Aorta (tissue), 5 donors: ENCODE results near the gene TTC39A. TPM values are rescaled to one million over a fixed set of nuclear protein-coding genes. Genes with fewer than 3 reads are reported as not detected.

ENCODE experiments used
- ATAC-seq: fragments of 200-7000 bp; cut with Tn5 transposase; one replicate; pipeline ENCODE4 v1.9.1; 2022; ENCODE audit warnings: moderate library complexity; ENCODE audit not compliant: low FRiP score
- DNase-seq, 2 donors: peaks; one replicate each; pipeline ENCODE4 v3.0.0-alpha.2; 2020
- H3K27ac ChIP-seq, 2 donors: one replicate each; pipeline ENCODE4 v1.5.1; 2013; ENCODE audit warnings: low read length in 2 of 2, mild to moderate bottlenecking in 2 of 2, moderate library complexity in 2 of 2, control low read depth in 1 of 2, inconsistent platforms in 1 of 2, low read depth in 1 of 2
- H3K27me3 ChIP-seq, 2 donors: one replicate each; pipeline ENCODE4 v1.6.1; 2013; ENCODE audit warnings: control low read depth in 1 of 2, low read length in 1 of 2, mild to moderate bottlenecking in 1 of 2, moderate library complexity in 1 of 2; ENCODE audit not compliant: insufficient read depth in 2 of 2, control insufficient read depth in 1 of 2
- H3K36me3 ChIP-seq, 2 donors: one replicate each; pipeline ENCODE4 v1.6.1; 2013; ENCODE audit warnings: control low read depth in 1 of 2, low read length in 1 of 2, mild to moderate bottlenecking in 1 of 2; ENCODE audit not compliant: insufficient read depth in 2 of 2, control insufficient read depth in 1 of 2
- H3K4me1 ChIP-seq, 2 donors: one replicate each; pipeline ENCODE4 v1.6.1; 2013; ENCODE audit warnings: low read length in 2 of 2, control low read depth in 1 of 2, mild to moderate bottlenecking in 1 of 2, moderate library complexity in 1 of 2; ENCODE audit not compliant: insufficient read depth in 2 of 2, control insufficient read depth in 1 of 2
- H3K4me3 ChIP-seq, 2 donors: one replicate each; pipeline ENCODE4 v1.5.1; 2013; ENCODE audit warnings: low read length in 2 of 2, control low read depth in 1 of 2, mild to moderate bottlenecking in 1 of 2
- H3K9me3 ChIP-seq: one replicate; pipeline ENCODE4 v1.6.1; 2013; ENCODE audit warnings: mild to moderate bottlenecking, low read length; ENCODE audit not compliant: control insufficient read depth
- WGBS, 2 donors: extraction: QIAGEN DNeasy Blood & Tissue Kit; methylation state at CpG; one replicate each; pipeline ENCODE4 v1.1.7; 2013; 5-methylcytosine and 5-hydroxymethylcytosine counted together
- intact Hi-C, 2 donors: fragments of 100-400 bp; cut with DNase I; formaldehyde crosslinking; loops; one replicate each; pipeline versions ENCODE4 v1.14.2 to v1.15.0; 2022
- polyA plus RNA-seq, 2 donors: library from polyadenylated mRNA; stranded (reverse); fragments of 200-250 nt; gene quantifications; one replicate each; pipeline ENCODE4 v1.2.3, GENCODE V29; 2013
- total RNA-seq, 2 donors: library from RNA; stranded (reverse); fragmentation: NEBNext Ultra II Directional; extraction: Animal tissue kit (Norgen Biotek cat#: 25700); gene quantifications; one replicate each; pipeline ENCODE4 v1.2.1, GENCODE V29; 2021
- donor health status: healthy with polysubstance abuse.
- donor health status: Bipolar disorder and iron deficiency.
- donor health status: DM: no; HTN: no; CAD: no.
- donor health status: DM: no; HTN: no; CAD: no.
- donor health status: DM: yes; HTN: yes; CAD: no.

TTC39A gene
- total and polyA plus RNA-seq, 4 donors: 0.67 to 7.5 (median 2.8) TPM

- no peaks in the 10 kb centered on the region for H3K9me3 ChIP-seq
- H3K4me3 ChIP-seq: no peak overlapping the region
- H3K27me3 ChIP-seq: no peaks in the 10 kb centered on the region
- WGBS, 2 donors: 94 to 97% methylated on average over 5 of the region's 5 CpGs
- H3K4me1 ChIP-seq: no peaks in the 10 kb centered on the region
- H3K36me3 ChIP-seq: no peaks in the 10 kb centered on the region
- DNase-seq (no peak), ATAC-seq (no peak)
- no peak overlapping the region for H3K27ac ChIP-seq
- intact Hi-C loops: no loop called here
Observed at GRCh38 chr1:51313268-51313852, 17.0 kb downstream of the TTC39A start.

- Histone ChIP-seq H3K36me3 (no peaks in the 10 kb centered on the region), H3K9me3 (no peaks in the 10 kb centered on the region), H3K27me3 (no peaks in the 10 kb centered on the region), H3K27ac (no peak overlapping the region), H3K4me1 (no peaks in the 10 kb centered on the region), H3K4me3 (no peak overlapping the region)
- no peak for DNase-seq
- ATAC-seq: no peak
- WGBS, 2 donors: 83 to 85% methylated on average over 4 of the region's 4 CpGs
- intact Hi-C loops: no loop called here
Observed at GRCh38 chr1:51312718-51313117, 17.6 kb downstream of the TTC39A start.

GRCh38 chr1:51311826-51312225 is 18.5 kb downstream of the TTC39A start:
- DNase-seq (no peak), ATAC-seq (no peak)
- Histone ChIP-seq H3K27ac (no peak overlapping the region), H3K36me3 (no peaks in the 10 kb centered on the region), H3K4me1 (no peaks in the 10 kb centered on the region), H3K27me3 (no peaks in the 10 kb centered on the region), H3K4me3 (no peak overlapping the region), H3K9me3 (no peaks in the 10 kb centered on the region)
- 96% methylated on average over 5 of the region's 5 CpGs for whole genome bisulfite sequencing, 2 donors
- intact Hi-C loops: no loop called here

GRCh38 chr1:51310871-51311613 is 19.3 kb downstream of the TTC39A start:
- 82 to 83% methylated on average over 15 of the region's 15 CpGs for WGBS, 2 donors
- intact Hi-C loops: no loop called here
- Histone ChIP-seq H3K4me1 (no peaks in the 10 kb centered on the region), H3K27me3 (no peaks in the 10 kb centered on the region), H3K36me3 (no peaks in the 10 kb centered on the region), H3K4me3 (no peak overlapping the region), H3K27ac (no peak overlapping the region), H3K9me3 (no peaks in the 10 kb centered on the region)
- no peak for DNase-seq
- no peak for ATAC-seq

- H3K9me3 ChIP-seq: no peaks in the 10 kb centered on the region
- H3K4me3 ChIP-seq: no peak overlapping the region
- no peaks in the 10 kb centered on the region for H3K27me3 ChIP-seq
- DNase-seq: no peak
- 89% methylated on average over 8 of the region's 8 CpGs for WGBS, 2 donors
- no peaks in the 10 kb centered on the region for H3K4me1 ChIP-seq
- H3K27ac ChIP-seq: no peak overlapping the region
- intact Hi-C loops: no loop called here
- H3K36me3 ChIP-seq: no peaks in the 10 kb centered on the region
- no peak for ATAC-seq
Observed at GRCh38 chr1:51309291-51309690, 21.1 kb downstream of the TTC39A start.

GRCh38 chr1:51308636-51309035 is 21.7 kb downstream of the TTC39A start:
- DNase-seq: no peak
- 94% methylated on average over 6 of the region's 6 CpGs for WGBS, 2 donors
- ATAC-seq: no peak
- Histone ChIP-seq H3K36me3 (no peaks in the 10 kb centered on the region), H3K9me3 (no peaks in the 10 kb centered on the region), H3K4me3 (no peak overlapping the region), H3K27ac (no peak overlapping the region), H3K4me1 (no peaks in the 10 kb centered on the region), H3K27me3 (no peaks in the 10 kb centered on the region)
- intact Hi-C loops: no loop called here

- WGBS, 2 donors: 92 to 93% methylated on average over 5 of the region's 5 CpGs
- intact Hi-C loops: no loop called here
- H3K36me3 ChIP-seq: no peaks in the 10 kb centered on the region
Observed at GRCh38 chr1:51306950-51307349, 23.4 kb downstream of the TTC39A start.

GRCh38 chr1:51305371-51305823 is 25.0 kb downstream of the TTC39A start:
- DNase-seq: no peak
- 72 to 75% methylated on average over 4 of the region's 4 CpGs for WGBS, 2 donors
- no peaks in the 10 kb centered on the region for H3K9me3 ChIP-seq
- no peak overlapping the region for H3K4me3 ChIP-seq
- intact Hi-C loops: no loop called here
- no peaks in the 10 kb centered on the region for H3K27me3 ChIP-seq
- ATAC-seq: no peak
- H3K4me1 ChIP-seq: no peaks in the 10 kb centered on the region
- no peak overlapping the region for H3K27ac ChIP-seq
- H3K36me3 ChIP-seq: no peaks in the 10 kb centered on the region

More at GRCh38 chr1:51306950-51307349, 23.4 kb downstream of the TTC39A start:
- DNase-seq: no peak
- no peak overlapping the region for H3K4me3 ChIP-seq
- ATAC-seq: no peak
- no peaks in the 10 kb centered on the region for H3K9me3 ChIP-seq
- no peaks in the 10 kb centered on the region for H3K27me3 ChIP-seq
- H3K4me1 ChIP-seq: no peaks in the 10 kb centered on the region
- H3K27ac ChIP-seq: no peak overlapping the region

GRCh38 chr1:51304360-51304759 is 26.0 kb downstream of the TTC39A start:
- no peaks in the 10 kb centered on the region for H3K27me3 ChIP-seq
- no peaks in the 10 kb centered on the region for H3K36me3 ChIP-seq
- no peak overlapping the region for H3K27ac ChIP-seq
- no peak for ATAC-seq
- 43 to 73% methylated on average over 1 of the region's 1 CpG for WGBS, 2 donors
- no peak for DNase-seq
- H3K4me1 ChIP-seq: no peaks in the 10 kb centered on the region
- intact Hi-C loops: no loop called here
- H3K4me3 ChIP-seq: no peak overlapping the region
- no peaks in the 10 kb centered on the region for H3K9me3 ChIP-seq
